GM12891 (cell line): ENCODE measurements around the gene PHF13.

ENCODE experiments used
- POLR2A ChIP-seq: IDR thresholded peaks from 2 replicates; pipeline ENCODE4 v1.6.1; 2011; ENCODE audit warnings: low read depth, low read length, control low read depth
- TAF1 ChIP-seq: IDR thresholded peaks from 2 replicates; pipeline ENCODE4 v1.6.1; 2011; ENCODE audit warnings: low read depth, low read length, control low read depth

- TF ChIP-seq POLR2A (no peak), TAF1 (no peak)
Measured at GRCh38 chr1:6574025-6574620, 39.4 kb upstream of the PHF13 start.
